HG03520 (cell line): ENCODE data around the gene STK32B.

Experiments used
- ATAC-seq: cut with Tn5 transposase; IDR thresholded peaks from one replicate; pipeline ENCODE4 v1.9.1; 2021; ENCODE audit warnings: mild to moderate bottlenecking, moderate library complexity; ENCODE audit not compliant: unreplicated experiment

STK32B gene

DNA sequence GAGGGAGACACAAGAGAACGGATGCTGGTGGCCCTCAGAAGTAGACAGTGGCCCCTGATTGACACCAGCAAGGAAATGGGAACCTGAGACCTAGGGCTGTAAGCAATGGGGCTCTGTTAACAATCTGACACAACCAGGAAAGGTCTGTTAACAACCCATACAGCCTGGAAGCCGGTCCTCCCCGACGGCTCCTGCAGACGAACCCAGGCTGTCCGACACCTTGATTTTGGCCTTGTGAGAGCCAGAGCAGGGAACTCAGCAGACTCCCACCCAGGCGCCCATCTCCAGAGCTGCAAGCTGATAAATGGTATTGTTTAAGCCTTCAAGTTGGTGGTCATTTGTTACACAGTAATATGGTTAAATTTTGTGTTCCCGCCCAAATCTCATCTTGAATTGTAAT, 21.8 kb upstream of the STK32B start:
- ATAC-seq: no peak

DNA sequence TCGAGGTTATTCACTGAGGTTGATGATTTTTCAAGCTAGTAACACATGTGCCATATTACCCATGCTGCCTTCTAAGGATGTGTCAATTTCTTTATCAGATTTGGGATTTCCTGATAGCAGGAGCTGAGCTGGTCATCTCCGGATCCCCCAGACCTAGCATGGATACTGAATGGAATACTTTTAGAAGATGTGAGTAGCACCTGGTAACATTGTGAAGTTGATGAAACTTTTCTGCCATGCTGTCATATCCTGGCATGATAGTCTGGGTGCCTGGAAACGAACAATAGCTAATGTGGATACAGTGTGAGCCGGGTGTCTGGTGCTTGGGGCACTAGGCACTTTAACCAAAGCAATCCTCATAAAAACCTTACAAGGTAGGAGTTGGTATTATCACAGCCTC, 21.1 kb upstream of the STK32B start:
- no peak for ATAC-seq

DNA sequence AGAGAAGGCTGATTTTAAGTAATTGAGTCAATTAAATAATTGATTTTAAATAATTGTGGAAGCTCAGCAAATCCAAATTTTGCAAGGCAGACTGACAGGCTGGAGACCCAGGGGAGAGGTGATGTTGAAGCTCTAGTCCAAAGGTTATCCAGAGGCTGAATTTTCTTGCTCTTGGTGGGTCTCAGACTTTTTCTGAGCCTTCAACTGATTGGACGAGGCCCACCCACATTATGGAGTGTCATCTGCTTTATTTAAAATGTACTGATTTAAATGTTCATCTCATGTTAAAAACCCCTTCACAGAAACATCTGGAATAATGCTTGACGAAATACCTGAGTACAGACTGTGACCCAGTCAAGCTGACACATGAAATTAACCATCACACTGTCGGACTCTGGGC, 20.4 kb upstream of the STK32B start:
- ATAC-seq: no peak

DNA sequence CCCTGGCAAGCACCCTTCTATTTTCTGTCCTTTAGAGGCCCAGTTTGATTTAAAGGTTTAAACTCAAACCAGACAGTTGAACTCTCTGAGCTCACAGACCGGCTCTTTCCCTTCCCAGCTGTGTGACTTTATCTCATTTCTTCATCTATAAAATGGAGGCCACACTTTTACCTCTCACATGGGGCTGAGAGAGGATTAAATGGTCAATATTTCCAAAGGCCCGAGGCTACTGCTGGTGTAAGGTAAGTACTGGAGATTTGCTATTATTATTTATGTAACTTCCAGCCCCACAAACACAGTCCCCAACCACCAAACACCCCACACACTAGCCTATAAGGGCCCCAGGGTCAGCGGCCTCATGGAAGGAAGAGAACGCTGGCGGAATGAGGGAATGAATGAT, 18.5 kb upstream of the STK32B start:
- ATAC-seq: no peak

DNA sequence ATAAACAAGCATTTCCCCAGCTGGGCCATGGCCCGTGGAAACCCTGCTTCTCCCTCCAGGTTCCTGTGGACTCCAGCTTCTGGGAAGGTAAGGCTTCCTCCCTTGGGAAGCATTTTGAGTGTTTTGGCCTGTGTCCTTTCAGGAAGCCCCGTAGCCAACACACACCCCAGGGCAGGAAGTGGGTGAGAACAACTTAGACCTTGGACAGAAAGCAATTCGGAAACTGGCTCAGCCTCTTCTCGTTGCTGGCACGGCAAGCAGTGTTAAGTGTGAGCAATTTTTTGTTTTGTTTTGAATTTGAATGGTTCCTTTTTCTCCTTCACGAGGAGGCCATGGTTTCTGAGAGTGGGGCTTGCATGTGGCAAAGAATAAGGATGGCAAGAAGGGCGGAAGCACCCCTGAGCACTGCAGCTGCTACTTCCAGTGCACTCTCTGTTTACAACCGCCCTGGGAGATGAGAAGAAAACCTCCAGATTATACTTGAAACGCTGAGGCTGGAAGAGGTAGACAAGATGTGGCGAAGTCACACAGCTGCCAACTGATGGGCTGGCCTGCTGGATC, 17.9 kb upstream of the STK32B start:
- no peak for ATAC-seq

DNA sequence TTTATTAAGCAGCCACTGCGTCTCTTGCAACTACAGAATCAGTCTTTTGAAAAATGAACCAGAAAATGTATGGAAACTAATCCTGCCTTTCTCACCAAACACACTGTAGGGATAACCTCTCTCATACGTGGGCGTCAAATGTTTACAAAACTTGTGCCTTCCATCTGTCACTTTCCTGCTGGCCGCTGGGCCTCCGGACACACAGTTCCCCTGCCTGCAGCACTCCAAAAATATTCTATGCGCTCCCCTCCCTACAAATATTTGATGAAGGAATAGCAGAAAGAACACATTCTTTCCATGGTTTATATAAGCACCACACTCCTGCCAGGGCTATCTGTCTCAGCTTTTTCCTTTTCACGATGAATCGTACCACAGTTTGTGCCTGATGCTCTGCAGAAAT, 17.1 kb upstream of the STK32B start:
- no peak for ATAC-seq

DNA sequence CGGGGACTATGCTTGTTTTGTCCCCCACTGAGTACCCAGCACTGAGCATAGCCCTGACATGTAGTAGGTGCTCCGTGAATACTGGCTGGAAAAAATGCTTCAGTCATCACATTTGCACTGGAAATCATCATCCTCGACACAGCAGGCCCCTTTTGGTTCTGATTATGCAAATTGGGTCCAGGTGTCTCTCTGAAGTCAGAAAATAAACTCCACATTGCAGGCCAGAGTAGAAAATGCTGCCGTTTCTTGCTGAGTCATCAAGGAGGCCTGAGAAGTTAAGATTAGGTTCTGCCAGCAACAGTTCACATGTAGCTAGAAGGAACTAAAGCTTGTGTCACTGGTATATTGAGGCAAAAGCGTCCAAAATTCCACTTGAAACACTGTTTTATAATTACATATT, 15.0 kb upstream of the STK32B start:
- no peak for ATAC-seq

DNA sequence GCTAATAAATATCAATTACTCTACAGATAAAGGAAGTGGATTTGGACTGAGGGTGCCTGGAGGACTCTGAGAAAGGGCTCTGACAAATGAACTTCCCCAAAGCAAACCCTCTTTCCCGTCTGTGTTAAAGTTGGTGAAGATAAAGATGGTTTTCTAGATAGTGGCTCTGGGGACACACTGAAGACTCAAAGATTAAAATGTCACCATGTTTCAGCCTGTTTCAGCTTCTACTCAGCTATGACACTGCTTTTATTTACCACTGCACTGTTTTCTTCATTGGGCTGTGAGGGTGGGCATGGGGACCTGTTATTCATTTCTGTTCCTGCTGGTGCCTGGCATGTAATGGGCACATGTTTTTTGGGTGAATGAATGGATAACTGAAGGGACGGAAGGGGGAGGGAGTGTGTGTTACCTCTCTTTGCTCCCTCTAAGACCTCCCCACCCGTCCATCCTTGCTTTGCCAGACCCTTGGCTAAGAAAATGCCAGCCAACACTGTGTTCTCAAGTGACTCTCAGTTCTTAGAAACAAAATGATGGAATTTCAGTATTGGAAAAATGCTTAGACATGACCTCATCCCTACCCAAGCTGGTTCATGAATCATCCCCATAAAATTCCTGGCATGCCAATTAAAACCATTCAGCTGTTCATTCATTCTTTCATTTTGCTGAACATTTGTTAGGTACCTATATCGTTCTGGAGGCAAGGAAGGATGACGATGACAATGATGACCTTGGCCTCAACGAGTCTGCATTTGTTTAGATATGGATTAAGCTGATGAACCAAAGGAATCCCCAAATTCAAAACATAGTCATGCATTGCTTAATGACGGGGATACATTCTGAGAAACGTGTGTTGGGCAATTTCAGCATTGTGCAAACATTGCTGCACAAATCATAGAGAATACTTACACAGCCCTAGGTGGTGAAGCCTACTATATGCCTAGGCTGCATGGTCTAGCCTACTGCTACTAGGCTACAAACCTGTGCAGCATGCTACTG, 13.4 kb upstream of the STK32B start:
- ATAC-seq: no peak

DNA sequence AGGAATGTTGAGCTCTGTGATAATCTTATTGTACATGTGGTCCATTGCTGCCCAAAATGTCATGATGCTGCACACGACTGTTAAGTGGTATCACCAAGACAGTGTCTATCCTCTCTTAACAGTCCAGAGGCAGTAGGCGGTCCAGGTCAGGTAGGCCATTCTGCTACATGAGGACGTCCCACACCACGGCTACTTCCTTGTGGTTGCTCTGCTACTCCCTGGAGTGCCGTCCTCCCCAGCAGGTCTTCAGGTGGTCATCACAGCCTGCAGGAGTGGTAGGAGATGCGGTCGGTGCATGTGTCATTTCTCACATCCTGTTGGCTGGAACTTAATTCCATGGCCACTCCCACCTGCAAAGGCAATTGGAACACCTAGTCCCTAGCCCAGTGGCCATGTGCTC, 11.5 kb upstream of the STK32B start:
- no peak for ATAC-seq

DNA sequence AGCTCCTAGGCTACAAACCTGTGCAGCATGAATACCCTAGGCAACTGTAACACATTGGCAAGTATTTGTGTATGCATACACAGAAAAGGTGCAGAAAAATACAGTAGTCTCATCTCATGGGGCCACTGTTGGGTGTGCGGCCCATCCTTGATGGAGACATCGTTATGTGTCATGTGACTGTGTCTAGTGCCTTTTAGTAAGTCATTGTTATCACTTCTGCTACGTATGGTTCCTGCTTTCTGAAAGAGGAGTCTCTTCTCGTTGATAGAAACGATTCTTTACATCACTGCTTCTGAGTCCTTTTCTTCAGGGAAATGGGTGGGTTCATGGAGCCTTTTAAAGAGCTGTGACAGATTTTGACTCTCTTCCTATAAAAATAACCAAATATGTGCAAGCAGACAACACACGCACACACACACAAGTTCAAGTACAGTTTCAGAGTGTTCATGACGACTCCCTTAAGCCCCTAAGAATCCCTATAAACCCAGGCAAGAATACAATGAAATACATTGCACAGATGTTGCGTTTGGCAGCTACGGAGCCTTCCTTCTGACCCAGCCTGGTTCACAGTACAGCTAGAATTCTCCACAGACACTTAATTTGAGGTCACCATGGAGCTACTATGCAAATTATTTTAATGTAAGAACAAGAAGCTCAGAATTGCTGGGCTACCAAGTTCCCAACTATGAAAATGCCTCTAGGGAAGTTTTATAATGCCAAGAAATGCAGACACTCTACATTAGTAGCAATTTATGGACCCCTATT, 10.2 kb upstream of the STK32B start:
- no peak for ATAC-seq

DNA sequence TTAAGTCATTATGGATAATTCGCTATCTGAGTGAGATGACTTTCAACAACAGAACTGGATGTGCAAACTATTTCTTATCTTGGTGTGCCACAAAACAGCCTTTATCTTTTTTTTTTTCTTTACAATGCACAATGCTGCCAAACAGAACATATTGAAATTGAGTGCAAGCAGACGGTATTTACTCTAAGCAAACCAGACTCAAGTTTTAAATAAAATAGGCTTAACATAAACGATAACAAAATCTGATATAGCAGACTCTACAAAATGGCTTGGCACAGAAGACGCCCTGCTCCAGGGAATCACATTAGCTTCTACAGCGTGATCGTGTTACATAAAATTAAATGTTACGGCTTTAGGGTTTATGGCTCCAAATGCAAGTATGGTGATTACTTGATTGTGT, 9.6 kb upstream of the STK32B start:
- ATAC-seq: no peak

DNA sequence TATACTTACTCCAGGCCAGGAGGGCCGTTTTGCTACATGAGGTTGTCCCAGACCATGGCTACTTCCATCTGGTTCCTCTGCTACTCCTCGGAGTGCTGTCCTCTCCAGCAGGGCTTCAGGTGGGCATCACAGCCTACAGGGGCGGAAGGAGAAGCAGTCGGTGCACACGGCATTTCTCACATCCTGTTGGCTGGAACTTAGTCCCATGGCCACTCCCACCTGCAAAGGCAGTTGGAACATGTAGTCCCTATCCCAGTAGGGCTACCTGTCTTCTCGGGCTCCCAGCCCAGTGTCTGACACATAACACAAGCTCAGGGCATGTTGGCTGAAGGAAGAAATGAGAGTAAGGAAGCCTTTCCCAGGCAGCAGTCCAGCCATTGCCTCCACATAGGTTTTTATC, 7.7 kb upstream of the STK32B start:
- ATAC-seq: no peak

DNA sequence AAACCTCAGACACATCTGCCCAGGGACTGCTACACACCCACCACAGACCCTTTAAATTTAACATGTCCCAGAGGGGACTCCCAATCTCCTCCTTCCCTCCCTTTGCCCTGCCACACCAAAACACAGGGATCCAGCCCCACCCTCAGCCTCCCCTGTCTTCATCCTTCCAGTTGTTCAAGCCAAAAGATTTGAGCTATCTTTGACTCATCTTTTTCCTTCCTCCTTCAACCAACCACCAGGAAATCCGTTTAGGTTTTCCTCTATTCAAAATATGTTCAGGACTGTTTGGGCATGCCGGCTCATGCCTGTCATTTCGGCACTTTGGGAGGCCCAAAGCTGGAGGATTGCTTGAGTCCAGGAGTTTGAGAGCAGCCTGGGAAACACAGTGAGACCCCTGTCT, 6.9 kb upstream of the STK32B start:
- ATAC-seq: no peak

DNA sequence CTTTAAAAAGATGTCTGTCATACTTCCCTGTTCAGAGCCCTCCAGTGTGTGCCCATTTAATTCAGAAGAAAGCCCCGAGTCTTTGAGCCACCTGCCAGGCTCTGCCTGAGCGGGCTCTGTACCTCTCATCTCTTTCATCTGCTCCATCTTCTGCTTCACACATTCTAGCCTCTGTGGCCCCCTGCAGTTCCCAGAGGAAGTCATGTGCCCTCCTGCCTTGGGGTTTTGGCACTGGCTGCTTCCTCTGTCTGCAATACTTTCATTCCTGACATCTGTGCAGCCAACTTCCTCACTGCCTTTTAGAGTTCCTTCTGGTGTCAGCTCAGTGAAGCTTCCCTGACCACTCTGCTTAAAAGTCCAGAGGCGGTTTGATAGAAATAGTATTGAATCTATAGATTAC, 6.2 kb upstream of the STK32B start:
- no peak for ATAC-seq

DNA sequence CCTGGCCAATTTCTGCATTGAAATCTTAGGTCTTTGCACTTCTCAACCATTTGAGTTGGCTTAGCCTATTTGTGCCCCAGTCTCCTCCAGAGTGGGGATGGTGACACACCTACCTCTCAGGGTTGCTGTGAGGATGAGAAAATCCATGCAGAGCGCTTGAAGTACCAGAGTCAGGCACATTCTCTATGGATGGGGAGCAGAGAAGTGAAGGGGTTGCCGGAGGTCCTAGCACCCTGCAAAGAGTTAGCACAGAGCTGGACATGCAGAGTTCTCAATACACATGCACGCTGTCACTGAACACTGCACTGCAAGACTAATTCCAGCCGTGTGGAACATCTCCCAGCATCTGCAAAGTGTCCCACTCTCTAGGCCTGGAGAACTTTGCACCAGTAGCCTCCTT, 2.6 kb upstream of the STK32B start:
- ATAC-seq: no peak

DNA sequence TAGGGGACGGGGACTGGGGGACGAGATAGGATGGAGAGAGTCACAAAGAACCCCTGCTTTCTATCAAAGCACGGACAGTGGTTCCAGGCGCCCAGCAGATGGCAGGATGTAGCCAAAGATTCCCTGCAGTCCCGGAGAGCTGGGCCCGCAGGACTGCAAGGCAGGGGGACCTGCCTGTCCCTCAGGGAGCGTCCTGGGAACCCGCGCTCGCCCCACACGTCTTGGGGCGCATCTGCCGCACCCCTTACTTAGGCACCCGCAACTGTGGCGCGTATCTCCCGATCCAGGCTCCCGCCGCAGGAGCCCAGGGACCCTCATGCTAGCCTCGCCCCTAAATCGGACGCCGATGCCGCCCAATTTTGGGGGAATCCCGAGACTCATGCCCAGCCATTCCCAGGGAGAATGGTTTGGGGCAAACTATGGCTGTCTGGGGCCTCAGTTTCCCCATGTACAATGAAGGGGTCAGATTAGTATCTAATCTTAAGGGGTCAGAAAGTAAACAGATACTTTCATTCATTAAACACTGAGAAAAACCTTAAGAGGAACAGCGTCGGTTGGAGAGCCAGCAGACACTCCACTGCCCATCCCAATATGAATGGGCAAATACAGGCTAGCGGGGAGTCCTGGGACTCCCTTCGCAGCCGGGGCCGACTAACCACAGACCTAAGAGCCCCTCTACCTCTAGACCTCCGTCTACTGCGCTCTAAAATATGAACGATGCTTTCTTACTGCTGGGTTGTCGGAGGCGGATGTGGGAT, 581 bp upstream of the STK32B start:
- no peak for ATAC-seq

DNA sequence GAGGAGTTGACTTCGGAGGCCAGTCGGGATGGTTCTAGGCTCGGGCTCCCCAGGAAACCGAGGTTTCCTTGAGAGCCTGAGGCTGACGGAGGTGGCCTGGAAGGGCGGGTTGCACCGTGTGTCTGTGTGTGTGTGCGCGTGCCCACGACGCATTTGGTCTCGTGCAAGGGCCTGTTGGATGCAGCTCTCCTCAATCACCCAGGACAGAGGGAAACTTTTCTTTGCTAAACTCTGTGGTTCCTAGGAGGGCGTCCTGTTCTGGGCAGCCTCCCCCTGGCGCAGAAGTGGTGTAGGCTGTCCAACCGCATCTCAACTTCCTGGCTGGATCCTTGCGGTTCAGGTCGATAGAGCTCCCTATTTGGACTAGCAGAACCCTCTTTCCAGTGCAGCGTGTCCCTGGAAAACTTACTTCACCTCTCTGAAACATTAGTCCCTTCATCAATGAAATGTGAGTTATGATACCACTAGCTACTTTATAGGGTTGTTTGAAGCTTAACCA, 973 bp downstream of the STK32B start:
- no peak for ATAC-seq

DNA sequence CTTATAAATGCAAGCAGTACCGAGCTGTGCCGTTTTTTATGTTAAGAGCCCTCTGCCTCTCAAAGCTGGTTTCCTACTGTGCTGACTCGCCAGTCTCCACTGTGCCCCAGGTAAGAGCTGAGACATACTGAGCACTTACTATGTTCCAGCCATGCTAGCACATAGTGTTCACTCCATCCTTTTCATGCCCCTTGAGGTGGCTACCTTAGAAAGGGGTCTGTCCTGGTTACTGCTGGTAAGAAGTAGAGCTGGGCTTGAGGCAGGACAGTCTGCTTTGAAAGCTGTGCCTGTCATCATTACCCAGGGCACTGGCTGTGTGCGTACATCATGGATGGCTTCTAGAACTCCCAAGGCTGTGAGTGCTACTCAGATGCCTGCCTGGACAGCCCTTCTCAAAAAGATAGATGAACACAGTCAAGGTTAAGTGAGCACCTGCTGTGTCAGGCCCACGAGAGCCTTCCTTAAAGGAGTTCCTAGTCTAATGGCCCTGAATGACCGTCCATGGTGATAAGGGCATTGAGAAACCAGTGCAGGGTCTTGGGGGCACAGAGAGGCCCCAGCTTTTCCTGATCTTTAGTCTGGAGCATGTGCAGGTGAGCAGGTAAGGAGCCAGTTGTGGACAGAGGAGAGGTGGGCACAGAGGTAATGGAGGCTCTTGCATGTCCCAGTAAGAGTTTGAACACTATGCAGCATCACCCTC, 1.6 kb downstream of the STK32B start:
- ATAC-seq: no peak

DNA sequence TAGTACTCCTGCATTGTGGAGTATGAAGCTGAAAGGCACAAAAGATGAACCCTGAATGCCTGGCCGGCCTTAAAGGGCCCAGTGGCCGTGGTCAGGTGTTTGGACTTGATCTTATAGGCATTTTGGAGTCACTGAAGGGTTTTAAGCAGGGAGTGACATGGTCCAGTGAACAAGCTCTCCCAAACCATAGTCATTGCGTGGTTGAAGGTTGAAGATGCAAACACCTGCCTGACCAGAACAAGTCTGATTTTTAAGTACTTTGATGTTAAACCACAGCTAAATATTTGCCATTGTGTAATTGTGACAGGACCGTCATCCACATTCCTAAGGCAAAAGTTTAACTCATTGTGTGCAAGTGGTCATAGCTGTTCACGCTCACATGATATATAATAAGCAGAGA, 3.3 kb downstream of the STK32B start:
- no peak for ATAC-seq

DNA sequence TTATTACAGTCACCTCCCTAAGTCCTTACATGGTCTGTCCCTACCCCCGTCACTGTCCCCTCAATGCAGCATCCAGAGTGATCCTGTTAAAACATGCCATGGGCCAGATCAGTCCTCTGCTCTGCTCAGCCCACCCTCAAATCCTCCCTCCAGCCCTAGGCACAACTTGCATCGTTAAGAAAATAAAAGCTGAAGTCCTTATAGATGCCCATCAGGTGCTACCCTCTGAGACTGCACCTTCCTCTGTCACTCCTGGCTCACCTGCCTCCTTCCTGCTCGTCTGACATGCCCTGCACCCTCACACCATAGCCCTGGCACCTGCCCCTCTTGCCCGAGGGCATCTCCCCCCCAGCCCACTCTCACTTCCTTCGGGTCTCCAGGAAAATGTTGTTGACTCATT, 4.1 kb downstream of the STK32B start:
- ATAC-seq: no peak
